ENCODE results near the gene MAL. TPM values are rescaled to one million over a fixed set of nuclear protein-coding genes. Genes with fewer than 3 reads are reported as not detected.

Gene MAL
- total and polyA plus RNA-seq, 2 of the 13 experiments (the other 11 are each of a cell fraction or from before 2014, with no cell fraction given): not detected

DNA sequence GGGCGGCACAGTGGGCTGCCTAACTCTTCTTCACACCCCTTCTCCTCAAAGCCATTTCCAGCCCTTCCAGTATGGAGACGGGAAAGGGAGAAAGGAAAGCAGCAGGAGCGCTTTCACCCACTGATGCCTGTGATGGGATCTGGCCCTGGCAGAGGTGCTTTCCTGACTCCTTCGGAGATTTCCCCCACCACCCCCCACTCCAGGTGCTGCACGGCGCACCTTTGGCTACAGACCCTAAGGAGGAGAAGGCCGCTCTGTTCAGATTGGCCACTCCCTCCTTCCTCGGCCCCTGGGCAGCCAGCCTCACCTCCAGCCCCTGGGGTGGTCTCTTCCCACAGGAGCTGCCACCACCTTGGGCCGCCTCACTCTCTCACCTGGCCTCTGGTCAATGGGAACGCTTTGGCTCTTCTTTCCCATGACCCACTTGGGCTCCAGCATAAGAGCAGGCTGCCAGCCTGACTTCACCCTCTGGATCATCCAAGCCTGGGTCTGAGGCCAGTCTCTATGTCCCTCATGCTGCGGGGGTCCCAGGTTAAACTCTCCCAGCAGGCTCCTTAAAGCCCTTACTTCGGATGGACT lies 18.4 kb upstream of the MAL start:
- H3K9me3 ChIP-seq (ENCODE audit: low read length): no peaks in the 10 kb centered on the region
- no peak for TF ChIP-seq SALL2 (CRISPR knock-in tag; IDR thresholded peaks at IDR 0.05)
- TF ChIP-seq, protein P1, sequence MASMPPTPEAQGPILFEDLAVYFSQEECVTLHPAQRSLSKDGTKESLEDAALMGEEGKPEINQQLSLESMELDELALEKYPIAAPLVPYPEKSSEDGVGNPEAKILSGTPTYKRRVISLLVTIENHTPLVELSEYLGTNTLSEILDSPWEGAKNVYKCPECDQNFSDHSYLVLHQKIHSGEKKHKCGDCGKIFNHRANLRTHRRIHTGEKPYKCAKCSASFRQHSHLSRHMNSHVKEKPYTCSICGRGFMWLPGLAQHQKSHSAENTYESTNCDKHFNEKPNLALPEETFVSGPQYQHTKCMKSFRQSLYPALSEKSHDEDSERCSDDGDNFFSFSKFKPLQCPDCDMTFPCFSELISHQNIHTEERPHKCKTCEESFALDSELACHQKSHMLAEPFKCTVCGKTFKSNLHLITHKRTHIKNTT (CRISPR knock-in tag; IDR thresholded peaks at IDR 0.05): no peak
- no peak for TF ChIP-seq NBN (conservative IDR thresholded peaks at IDR 0.05)
- TF ChIP-seq ZNF83 (CRISPR knock-in tag; IDR thresholded peaks at IDR 0.05; ENCODE audit: borderline replicate concordance): no peak
- no peak for TF ChIP-seq BORCS8-MEF2B (CRISPR knock-in tag; IDR thresholded peaks at IDR 0.05)
- no peak for TF ChIP-seq ZBTB7A (CRISPR knock-in tag; IDR thresholded peaks at IDR 0.05)
- H3K36me3 ChIP-seq (replicated peaks in 1 of 2; ENCODE audit: control insufficient read depth in 1 of 2, insufficient read depth in 2 of 2, low read length in 2 of 2): no peaks in the 10 kb centered on the region
- no peaks in the 10 kb centered on the region for H3K79me2 ChIP-seq (ENCODE audit: insufficient read depth, low read length)
- 31% methylated on average over 12 of the region's 12 CpGs for WGBS (ENCODE audit: low lambda C conversion rate)
- no TSS peak for BruUV-seq (replicated peaks)
- H4K20me1 ChIP-seq (ENCODE audit: insufficient read depth, low read length): no peaks in the 10 kb centered on the region
- in situ Hi-C loops (cut with HindIII; ENCODE audit: extremely low pct_ligation_motif_present, low pct_unique_long_range_greater_than_20kb) (no loop called here), intact Hi-C loops (cut with micrococcal nuclease; ENCODE audit: unreplicated experiment) (no loop called here)
- FAIRE-seq: no peak
- no peak overlapping the region for H3K27ac ChIP-seq (ENCODE audit: extremely low read length, insufficient read depth, low read length)
- H3K4me1 ChIP-seq (ENCODE audit: insufficient read depth, low read length): no peaks in the 10 kb centered on the region
- no peak overlapping the region for H3K4me3 ChIP-seq (replicated peaks in 1 of 3; ENCODE audit: insufficient read depth in 1 of 3, low read depth in 2 of 3, low read length in 3 of 3)
- H3K27me3 ChIP-seq (ENCODE audit: control insufficient read depth in 1 of 2, insufficient read depth in 2 of 2, low read length in 2 of 2): peaks cover 0 to 49% of the 10 kb centered on the region in 2 experiments; a peak in 4 of 5 replicates
- no peak for DNase-seq (ENCODE audit: low spot score)
- CTCF ChIA-PET (ENCODE audit: low intra/inter-chr PET ratio, low total read pairs): no interaction called here
- H3K9ac ChIP-seq (ENCODE audit: insufficient read depth, low read depth, low read length): no peak overlapping the region
- no peak overlapping the region for H2AFZ ChIP-seq (ENCODE audit: low read length)
- no peak for ATAC-seq
- POLR2A ChIA-PET: no interaction called here
- H3K4me2 ChIP-seq (ENCODE audit: low read depth, low read length): no peak overlapping the region

DNA sequence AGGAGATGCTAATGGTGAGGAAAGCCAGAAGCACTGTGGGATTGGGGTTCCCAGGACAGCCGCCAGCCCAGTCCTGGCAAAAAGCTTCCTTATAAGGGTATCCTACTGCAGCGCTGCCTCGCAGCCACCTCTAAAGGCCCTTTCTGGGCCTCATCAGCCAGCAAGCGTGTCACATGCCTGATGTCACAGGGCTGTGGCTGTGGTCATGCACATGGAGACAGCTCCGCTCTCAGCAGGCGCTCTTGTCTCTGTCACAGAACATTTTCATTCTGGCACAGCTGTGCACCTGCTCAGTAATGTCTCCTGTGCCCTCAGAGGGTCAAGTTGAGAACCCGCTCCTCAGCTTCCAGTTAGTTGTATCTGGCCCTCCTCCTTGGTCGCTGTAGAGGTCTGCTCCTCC lies 17.7 kb upstream of the MAL start:
- no peak overlapping the region for H2AFZ ChIP-seq (ENCODE audit: low read length)
- H3K79me2 ChIP-seq (ENCODE audit: insufficient read depth, low read length): no peaks in the 10 kb centered on the region
- no TSS peak for BruUV-seq (replicated peaks)
- ChIA-PET CTCF (ENCODE audit: low intra/inter-chr PET ratio, low total read pairs) (no interaction called here), POLR2A (no interaction called here)
- in situ Hi-C loops (cut with HindIII; ENCODE audit: extremely low pct_ligation_motif_present, low pct_unique_long_range_greater_than_20kb): no loop called here
- no peak overlapping the region for H3K4me3 ChIP-seq (replicated peaks in 1 of 3; ENCODE audit: insufficient read depth in 1 of 3, low read depth in 2 of 3, low read length in 3 of 3)
- H3K36me3 ChIP-seq (replicated peaks in 1 of 2; ENCODE audit: control insufficient read depth in 1 of 2, insufficient read depth in 2 of 2, low read length in 2 of 2): no peaks in the 10 kb centered on the region
- H3K9ac ChIP-seq (ENCODE audit: insufficient read depth, low read depth, low read length): no peak overlapping the region
- no peak overlapping the region for H3K27ac ChIP-seq (ENCODE audit: extremely low read length, insufficient read depth, low read length)
- no peaks in the 10 kb centered on the region for H3K9me3 ChIP-seq (ENCODE audit: low read length)
- DNase-seq (ENCODE audit: low spot score): no peak
- ATAC-seq: no peak; the same call in 2 of the 3 replicates
- no peak for TF ChIP-seq SOX6 (IDR thresholded peaks at IDR 0.05)
- no peak for TF ChIP-seq SOX6 (CRISPR knock-in tag; IDR thresholded peaks at IDR 0.05)
- TF ChIP-seq ZNF569 (CRISPR knock-in tag; IDR thresholded peaks at IDR 0.05; ENCODE audit: borderline replicate concordance): no peak
- FAIRE-seq: no peak
- 26% methylated on average over 8 of the region's 8 CpGs for WGBS (ENCODE audit: low lambda C conversion rate)
- peaks cover 0 to 49% of the 10 kb centered on the region in 2 experiments; a peak in 3 of 5 replicates for H3K27me3 ChIP-seq (ENCODE audit: control insufficient read depth in 1 of 2, insufficient read depth in 2 of 2, low read length in 2 of 2)
- intact Hi-C loops (cut with micrococcal nuclease; ENCODE audit: unreplicated experiment): no loop called here
- H4K20me1 ChIP-seq (ENCODE audit: insufficient read depth, low read length): no peaks in the 10 kb centered on the region
- no peak overlapping the region for H3K4me2 ChIP-seq (ENCODE audit: low read depth, low read length)
- no peaks in the 10 kb centered on the region for H3K4me1 ChIP-seq (ENCODE audit: insufficient read depth, low read length)

Measured in HepG2 (cell line).